NK-92 (cell line): ENCODE measurements around the gene LCMT1.
"Not testable (repeated sequence)": the region's sequence is repeated elsewhere in the genome, so short reads cannot be mapped to it uniquely, and the experiment has no call there.

Experiments
- DNase-seq: peaks from one replicate; lab custom pipeline; 2025; ENCODE audit not compliant: unreplicated experiment; lab: John Stamatoyannopoulos, UW

Gene LCMT1

GRCh38 chr16:25094596-25094995 lies 16.9 kb upstream of the LCMT1 start:
- DNase-seq: no peak

GRCh38 chr16:25095636-25096035 lies 15.9 kb upstream of the LCMT1 start:
- DNase-seq: no peak

- DNase-seq: no peak
Observed at GRCh38 chr16:25097276-25097975, 14.1 kb upstream of the LCMT1 start.

GRCh38 chr16:25100511-25100910 lies 11.0 kb upstream of the LCMT1 start:
- DNase-seq: no peak

- DNase-seq: no peak
Observed at GRCh38 chr16:25106567-25107465, 4.7 kb upstream of the LCMT1 start.

- DNase-seq: no peak
Observed at GRCh38 chr16:25107466-25107792, 4.1 kb upstream of the LCMT1 start.

GRCh38 chr16:25108054-25108453 lies 3.5 kb upstream of the LCMT1 start:
- no peak for DNase-seq

- DNase-seq: no peak
Observed at GRCh38 chr16:25109643-25110042, 1.9 kb upstream of the LCMT1 start.

- no peak for DNase-seq
Observed at GRCh38 chr16:25110387-25110947, 1.1 kb upstream of the LCMT1 start.

GRCh38 chr16:25114121-25114520 lies 2.6 kb downstream of the LCMT1 start:
- DNase-seq: no peak

GRCh38 chr16:25118851-25119578 lies 7.5 kb downstream of the LCMT1 start:
- no peak for DNase-seq

GRCh38 chr16:25121824-25122600 lies 10.5 kb downstream of the LCMT1 start:
- no peak for DNase-seq

- no peak for DNase-seq
Observed at GRCh38 chr16:25124503-25124902, 13.0 kb downstream of the LCMT1 start.

GRCh38 chr16:25126086-25126666 lies 14.6 kb downstream of the LCMT1 start:
- not testable (repeated sequence) for DNase-seq

- no peak for DNase-seq
Observed at GRCh38 chr16:25126820-25127232, 15.3 kb downstream of the LCMT1 start.

GRCh38 chr16:25132751-25133150 lies 21.2 kb downstream of the LCMT1 start:
- DNase-seq: not testable (repeated sequence)

- no peak for DNase-seq
Observed at GRCh38 chr16:25134166-25134700, 22.7 kb downstream of the LCMT1 start.

GRCh38 chr16:25135254-25135878 lies 23.8 kb downstream of the LCMT1 start:
- DNase-seq: no peak

GRCh38 chr16:25138130-25138529 lies 26.6 kb downstream of the LCMT1 start:
- DNase-seq: no peak

GRCh38 chr16:25140459-25140858 lies 28.9 kb downstream of the LCMT1 start:
- no peak for DNase-seq
